Astrocyte (in vitro differentiated cells and primary cell): ENCODE measurements around the gene PEX5L. TPM values are rescaled to one million over a fixed set of nuclear protein-coding genes. Genes with fewer than 3 reads are reported as not detected.

ENCODE experiments used
- DNase-seq: peaks from one replicate; pipeline ENCODE4 v3.0.0-alpha.2; 2010; ENCODE audit warnings: low read depth
- FAIRE-seq: peaks from 2 replicates; lab custom pipeline; 2011; peaks lifted over from hg19 to GRCh38; lab: Jason Lieb, UNC
- H2AFZ ChIP-seq: 2 replicates; pipeline ENCODE4 v1.6.0; 2012; ENCODE audit warnings: low read depth, low read length, inconsistent platforms
- H3K27ac ChIP-seq: 2 replicates; pipeline ENCODE4 v1.5.1; 2011; ENCODE audit warnings: low read depth, low read length, inconsistent platforms
- H3K27me3 ChIP-seq: 2 replicates; pipeline ENCODE4 v1.6.0; 2011; ENCODE audit warnings: low read length, inconsistent platforms; ENCODE audit not compliant: insufficient read depth
- H3K36me3 ChIP-seq: 2 replicates; pipeline ENCODE4 v1.5.1; 2011; ENCODE audit warnings: low read length, inconsistent platforms; ENCODE audit not compliant: insufficient read depth
- H3K4me1 ChIP-seq: 2 replicates; pipeline ENCODE4 v1.5.1; 2011; ENCODE audit warnings: low read length, inconsistent platforms; ENCODE audit not compliant: insufficient read depth
- H3K4me2 ChIP-seq: 2 replicates; pipeline ENCODE4 v1.6.0; 2012; ENCODE audit warnings: low read length, inconsistent platforms
- H3K4me3 ChIP-seq: 2 replicates; pipeline ENCODE4 v1.5.1; 2011; ENCODE audit warnings: low read depth, mild to moderate bottlenecking, low read length, inconsistent platforms; ENCODE audit not compliant: insufficient read depth
- H3K79me2 ChIP-seq: 2 replicates; pipeline ENCODE4 v1.6.0; 2012; ENCODE audit warnings: mild to moderate bottlenecking, low read length, inconsistent platforms; ENCODE audit not compliant: insufficient read depth
- H3K9ac ChIP-seq: 2 replicates; pipeline ENCODE4 v1.6.0; 2012; ENCODE audit warnings: mild to moderate bottlenecking, low read length, inconsistent platforms
- H3K9me3 ChIP-seq: 2 replicates; pipeline ENCODE4 v1.5.1; 2012; ENCODE audit warnings: low read depth, mild to moderate bottlenecking, low read length, inconsistent platforms; ENCODE audit not compliant: insufficient read depth
- H4K20me1 ChIP-seq: 2 replicates; pipeline ENCODE4 v1.6.0; 2012; ENCODE audit warnings: low read length, inconsistent platforms; ENCODE audit not compliant: insufficient read depth
- H3K27ac Mint-ChIP-seq: one replicate; pipeline ENCODE4 v1.8.0; 2021; ENCODE audit warnings: mild to moderate bottlenecking, mixed read lengths; ENCODE audit not compliant: unreplicated experiment
- H3K27me3 Mint-ChIP-seq: one replicate; pipeline ENCODE4 v1.8.0; 2021; ENCODE audit warnings: low read depth, mixed read lengths; ENCODE audit not compliant: unreplicated experiment
- H3K36me3 Mint-ChIP-seq: one replicate; pipeline ENCODE4 v1.8.0; 2021; ENCODE audit warnings: low read depth, mixed read lengths; ENCODE audit not compliant: unreplicated experiment
- H3K4me1 Mint-ChIP-seq: one replicate; pipeline ENCODE4 v1.8.0; 2021; ENCODE audit warnings: low read depth, mixed read lengths; ENCODE audit not compliant: unreplicated experiment
- H3K4me3 Mint-ChIP-seq: one replicate; pipeline ENCODE4 v1.8.0; 2021; ENCODE audit warnings: mild to moderate bottlenecking, moderate library complexity, mixed read lengths; ENCODE audit not compliant: unreplicated experiment
- H3K9me3 Mint-ChIP-seq: one replicate; pipeline ENCODE4 v1.8.0; 2021; ENCODE audit warnings: mild to moderate bottlenecking, mixed read lengths; ENCODE audit not compliant: unreplicated experiment
- EZH2 ChIP-seq: IDR thresholded peaks from 2 replicates; pipeline ENCODE4 v1.6.1; 2012; ENCODE audit warnings: mild to moderate bottlenecking, low read length, inconsistent platforms; ENCODE audit not compliant: insufficient read depth
- total RNA-seq: library from RNA; stranded (reverse); gene quantifications from 2 replicates; pipeline ENCODE4 v1.2.1, GENCODE V29; 2021
- TF ChIP-seq, protein P1 (sequence below): IDR thresholded peaks from 2 replicates; pipeline ENCODE4 v1.5.1; 2011; ENCODE audit warnings: low read depth, mild to moderate bottlenecking, inconsistent platforms, low read length, moderate library complexity; ENCODE audit not compliant: insufficient read depth

Gene PEX5L
- total RNA-seq, 1 donor from 2014 or later: 0.43 TPM

- H3K27me3 Mint-ChIP-seq: peaks cover 21% of the 10 kb centered on the region
- FAIRE-seq: no peak
- TF ChIP-seq EZH2: no peak
- TF ChIP-seq, protein P1, sequence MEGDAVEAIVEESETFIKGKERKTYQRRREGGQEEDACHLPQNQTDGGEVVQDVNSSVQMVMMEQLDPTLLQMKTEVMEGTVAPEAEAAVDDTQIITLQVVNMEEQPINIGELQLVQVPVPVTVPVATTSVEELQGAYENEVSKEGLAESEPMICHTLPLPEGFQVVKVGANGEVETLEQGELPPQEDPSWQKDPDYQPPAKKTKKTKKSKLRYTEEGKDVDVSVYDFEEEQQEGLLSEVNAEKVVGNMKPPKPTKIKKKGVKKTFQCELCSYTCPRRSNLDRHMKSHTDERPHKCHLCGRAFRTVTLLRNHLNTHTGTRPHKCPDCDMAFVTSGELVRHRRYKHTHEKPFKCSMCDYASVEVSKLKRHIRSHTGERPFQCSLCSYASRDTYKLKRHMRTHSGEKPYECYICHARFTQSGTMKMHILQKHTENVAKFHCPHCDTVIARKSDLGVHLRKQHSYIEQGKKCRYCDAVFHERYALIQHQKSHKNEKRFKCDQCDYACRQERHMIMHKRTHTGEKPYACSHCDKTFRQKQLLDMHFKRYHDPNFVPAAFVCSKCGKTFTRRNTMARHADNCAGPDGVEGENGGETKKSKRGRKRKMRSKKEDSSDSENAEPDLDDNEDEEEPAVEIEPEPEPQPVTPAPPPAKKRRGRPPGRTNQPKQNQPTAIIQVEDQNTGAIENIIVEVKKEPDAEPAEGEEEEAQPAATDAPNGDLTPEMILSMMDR: no peak
Measured at GRCh38 chr3:180040966-180041365, 4.2 kb upstream of the PEX5L start.

DNA sequence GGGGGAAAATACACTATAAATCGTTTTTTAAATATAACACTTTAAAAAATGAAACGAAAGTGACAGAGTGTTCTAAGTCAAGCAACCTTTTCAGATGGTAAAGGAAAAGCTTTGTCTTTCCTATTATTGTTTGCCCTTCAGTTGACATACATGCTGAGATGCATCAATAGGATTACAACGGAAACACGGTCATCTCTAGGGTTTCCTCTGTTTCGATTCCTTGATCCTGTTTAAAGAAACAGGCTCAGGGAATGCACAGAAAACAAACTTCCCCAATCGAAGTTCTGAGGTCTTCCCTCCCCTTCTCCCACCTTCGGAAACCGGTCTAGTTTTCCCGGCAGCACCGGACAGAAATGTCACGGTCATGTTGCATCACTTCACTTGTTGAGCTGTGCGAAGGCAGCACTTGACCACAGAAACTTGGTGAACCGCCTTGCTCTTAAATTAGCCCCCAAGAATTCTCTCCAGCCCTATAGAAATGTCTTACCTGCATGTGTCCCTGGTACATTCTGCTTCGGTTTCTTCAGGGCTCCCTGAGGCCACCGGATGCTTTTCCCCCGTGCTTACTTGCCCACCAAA lies 556 bp downstream of the PEX5L start:
- DNase-seq (no peak), FAIRE-seq (no peak)
- Mint-ChIP-seq H3K9me3 (no peaks in the 10 kb centered on the region), H3K27me3 (peaks cover 27% of the 10 kb centered on the region), H3K4me1 (peaks cover 3% of the 10 kb centered on the region), H3K36me3 (no peaks in the 10 kb centered on the region), H3K4me3 (peak overlapping the region; percentile 87), H3K27ac (peak overlapping the region; percentile 5)
- H3K4me3 ChIP-seq: peak overlapping the region; percentile 61
- H3K36me3 ChIP-seq: no peaks in the 10 kb centered on the region
- peaks cover 26% of the 10 kb centered on the region for H3K27me3 ChIP-seq
- no peaks in the 10 kb centered on the region for H4K20me1 ChIP-seq
- H3K27ac ChIP-seq: no peak overlapping the region
- H3K9ac ChIP-seq: no peak overlapping the region
- H3K9me3 ChIP-seq: no peaks in the 10 kb centered on the region
- TF ChIP-seq, protein P1: no peak
- no peak for TF ChIP-seq EZH2
- H2AFZ ChIP-seq: peak overlapping the region; percentile 57
- no peaks in the 10 kb centered on the region for H3K4me1 ChIP-seq
- no peaks in the 10 kb centered on the region for H3K79me2 ChIP-seq
- H3K4me2 ChIP-seq: peak overlapping the region; percentile 91

More at GRCh38 chr3:180040966-180041365, 4.2 kb upstream of the PEX5L start:
- H3K4me1 ChIP-seq: no peaks in the 10 kb centered on the region
- H3K27ac ChIP-seq: no peak overlapping the region
- Mint-ChIP-seq H3K4me3 (no peak overlapping the region), H3K36me3 (no peaks in the 10 kb centered on the region), H3K27ac (no peak overlapping the region), H3K9me3 (peaks cover 1% of the 10 kb centered on the region), H3K4me1 (peaks cover 3% of the 10 kb centered on the region)
- peaks cover 20% of the 10 kb centered on the region for H3K27me3 ChIP-seq
- no peak overlapping the region for H3K9ac ChIP-seq
- no peak overlapping the region for H2AFZ ChIP-seq
- no peaks in the 10 kb centered on the region for H4K20me1 ChIP-seq
- no peak overlapping the region for H3K4me3 ChIP-seq
- no peaks in the 10 kb centered on the region for H3K9me3 ChIP-seq
- H3K36me3 ChIP-seq: no peaks in the 10 kb centered on the region
- H3K79me2 ChIP-seq: no peaks in the 10 kb centered on the region
- no peak for DNase-seq
- no peak overlapping the region for H3K4me2 ChIP-seq

GRCh38 chr3:180026997-180027396 lies 9.7 kb downstream of the PEX5L start:
- no peaks in the 10 kb centered on the region for H3K27me3 ChIP-seq
- H3K4me1 ChIP-seq: no peaks in the 10 kb centered on the region
- H3K4me2 ChIP-seq: no peak overlapping the region
- no peaks in the 10 kb centered on the region for H3K27me3 Mint-ChIP-seq
- H3K9me3 Mint-ChIP-seq: no peaks in the 10 kb centered on the region
- H2AFZ ChIP-seq: no peak overlapping the region
- no peak overlapping the region for H3K4me3 ChIP-seq
- no peaks in the 10 kb centered on the region for H3K9me3 ChIP-seq
- H3K9ac ChIP-seq: no peak overlapping the region
- H3K4me3 Mint-ChIP-seq: no peak overlapping the region
- H3K27ac ChIP-seq: no peak overlapping the region
- no peak overlapping the region for H3K27ac Mint-ChIP-seq
- H3K36me3 ChIP-seq: no peaks in the 10 kb centered on the region
- H3K4me1 Mint-ChIP-seq: no peaks in the 10 kb centered on the region
- no peak for FAIRE-seq
- H3K79me2 ChIP-seq: no peaks in the 10 kb centered on the region
- no peak for DNase-seq
- no peaks in the 10 kb centered on the region for H4K20me1 ChIP-seq
- no peaks in the 10 kb centered on the region for H3K36me3 Mint-ChIP-seq
- no peak for TF ChIP-seq EZH2
- TF ChIP-seq, protein P1: no peak
